Stimulated activated CD4-positive, alpha-beta T cell treated with anti-CD3 and anti-CD28 coated beads, TNF-alpha, amount 100 ng/mL, for 48 hours (primary cell): ENCODE measurements around the gene POU2AF1.

Experiments used
- DNase-seq, 3 donors: peaks; one replicate each; pipeline ENCODE4 v3.0.0-alpha.2; 2020; ENCODE audit warnings: low read depth in 3 of 3

The POU2AF1 gene

GRCh38 chr11:111361052-111361801, 17.8 kb downstream of the POU2AF1 start:
- DNase-seq = no peak

GRCh38 chr11:111360150-111361043, 18.7 kb downstream of the POU2AF1 start:
- DNase-seq = no peak

- DNase-seq = no peak
Measured at GRCh38 chr11:111359223-111360149, 19.6 kb downstream of the POU2AF1 start.

GRCh38 chr11:111358038-111359001, 20.8 kb downstream of the POU2AF1 start:
- DNase-seq = no peak

GRCh38 chr11:111357150-111358037, 21.7 kb downstream of the POU2AF1 start:
- DNase-seq = no peak

GRCh38 chr11:111356660-111357048, 22.4 kb downstream of the POU2AF1 start:
- DNase-seq = no peak

- DNase-seq = no peak
Measured at GRCh38 chr11:111355956-111356659, 23.0 kb downstream of the POU2AF1 start.

- no peak for DNase-seq
Measured at GRCh38 chr11:111355101-111355500, 24.0 kb downstream of the POU2AF1 start.

GRCh38 chr11:111354601-111354891, 24.5 kb downstream of the POU2AF1 start:
- no peak for DNase-seq

GRCh38 chr11:111353776-111354600, 25.1 kb downstream of the POU2AF1 start:
- no peak for DNase-seq

GRCh38 chr11:111352935-111353710, 26.0 kb downstream of the POU2AF1 start:
- DNase-seq = no peak

- DNase-seq = no peak
Measured at GRCh38 chr11:111352231-111352746, 26.8 kb downstream of the POU2AF1 start.

- no peak for DNase-seq
Measured at GRCh38 chr11:111351374-111352055, 27.6 kb downstream of the POU2AF1 start.

- DNase-seq = no peak
Measured at GRCh38 chr11:111350811-111351210, 28.3 kb downstream of the POU2AF1 start.

- no peak for DNase-seq
Measured at GRCh38 chr11:111349191-111349695, 29.8 kb downstream of the POU2AF1 start.

- DNase-seq = no peak
Measured at GRCh38 chr11:111348147-111348546, 30.9 kb downstream of the POU2AF1 start.
